SHP77 treated with DMSO at 0.1 percent for 48 hours (cell line): Measurements from ENCODE around the gene DHRS12.

Experiments used
- DNase-seq: peaks from one replicate; lab custom pipeline; 2025; lab: John Stamatoyannopoulos, UW

The DHRS12 gene

GRCh38 chr13:51758691-51759090, 45.3 kb downstream of the DHRS12 start:
- no peak for DNase-seq

DNA sequence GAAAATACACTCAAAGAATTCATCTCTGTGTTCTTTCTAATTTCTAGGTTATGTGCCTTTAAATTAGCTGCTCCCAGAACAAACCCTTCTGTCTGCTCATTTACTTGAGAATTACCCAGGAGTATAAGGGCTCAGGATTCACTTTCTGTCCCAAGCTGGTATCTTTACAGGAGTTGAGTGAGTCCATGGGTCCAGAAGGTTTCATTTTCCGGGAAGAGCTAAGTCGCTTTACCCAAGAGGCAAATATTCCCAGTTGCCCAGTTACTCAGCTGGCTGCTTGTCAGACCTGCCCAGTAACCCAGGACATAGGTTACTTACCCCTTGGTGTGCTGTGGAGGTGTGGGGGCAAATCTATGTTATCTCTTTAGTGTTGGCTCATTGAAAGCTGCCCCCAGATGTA, 47.3 kb downstream of the DHRS12 start:
- DNase-seq: no peak

- no peak for DNase-seq
These were observed 56.2 kb downstream of the DHRS12 start for GRCh38 chr13:51747438-51748434.

DNA sequence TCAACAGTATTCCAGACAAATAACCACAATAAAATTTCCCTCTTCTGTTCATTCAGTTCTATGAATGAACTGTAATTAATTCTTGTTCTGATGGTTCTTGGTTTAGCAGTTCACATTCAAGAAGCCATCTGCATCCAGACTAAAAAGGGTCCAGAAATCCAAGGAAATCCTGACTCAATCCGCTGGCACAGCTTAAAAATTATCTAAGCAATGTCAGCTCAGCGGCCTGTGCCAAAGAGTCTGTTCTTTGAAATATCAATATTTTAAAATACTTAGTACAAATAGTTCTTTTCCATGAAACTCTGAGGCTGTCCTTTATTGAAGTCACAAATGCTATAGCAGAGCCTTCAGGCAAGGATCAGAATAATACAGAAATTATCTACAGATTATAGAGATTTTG, 57.2 kb downstream of the DHRS12 start:
- DNase-seq: no peak

DNA sequence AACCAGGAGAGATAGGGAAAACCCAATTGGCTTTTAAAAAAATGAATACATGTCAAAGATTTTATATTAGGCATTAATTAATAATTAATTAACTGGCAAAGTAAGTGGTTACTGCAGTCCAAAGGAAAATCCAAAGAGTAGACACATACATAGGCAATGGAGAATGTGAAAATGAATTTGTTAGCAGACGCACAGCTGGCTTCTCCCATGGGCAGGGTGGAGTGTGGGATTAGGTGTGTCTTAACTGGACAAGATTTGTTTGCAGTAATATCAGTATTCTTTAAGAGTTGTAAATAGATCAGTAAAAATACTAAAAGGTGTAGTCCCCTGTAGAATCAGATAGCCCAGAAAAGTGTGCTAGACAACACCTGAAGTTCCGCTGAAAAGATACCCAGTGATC, 58.7 kb downstream of the DHRS12 start:
- DNase-seq: no peak

DNA sequence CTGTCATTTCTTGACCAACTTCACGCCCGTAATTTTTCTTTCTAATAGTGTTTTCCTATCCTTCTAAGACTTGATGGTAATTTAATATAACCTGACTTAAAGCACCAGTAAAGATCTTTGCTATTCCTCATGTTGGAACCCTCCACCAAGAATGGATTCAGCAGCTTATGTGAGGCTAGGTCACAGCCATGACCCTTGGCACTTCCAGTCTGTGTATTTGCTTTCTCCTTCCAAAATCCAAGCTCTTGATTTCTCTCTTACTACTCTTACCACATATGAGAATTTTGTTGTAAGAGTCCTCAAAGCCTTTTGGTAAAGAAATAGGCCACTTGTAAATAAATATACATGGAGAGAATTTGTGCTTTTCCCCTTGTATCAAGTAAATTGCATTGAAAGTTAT, 61.4 kb downstream of the DHRS12 start:
- DNase-seq: no peak

DNA sequence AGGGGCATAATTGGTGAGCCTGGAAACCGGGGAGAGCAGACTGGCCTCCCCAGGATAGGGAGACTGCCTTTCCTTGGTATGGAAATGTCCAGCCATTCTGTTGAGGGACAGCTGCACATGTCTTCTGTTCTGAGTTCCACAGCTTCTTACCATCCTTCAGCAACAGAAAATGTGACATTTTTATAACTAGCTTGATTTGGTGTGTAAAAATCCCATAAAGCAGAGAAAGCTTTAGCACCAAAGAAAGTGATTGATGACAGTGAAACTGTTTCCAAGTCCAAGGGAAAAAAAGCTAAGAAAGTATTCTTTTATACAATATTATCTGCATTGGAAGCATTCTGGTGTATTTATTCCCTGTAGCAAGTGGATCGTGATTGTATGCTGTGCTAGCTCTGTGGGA, 61.9 kb downstream of the DHRS12 start:
- no peak for DNase-seq

DNA sequence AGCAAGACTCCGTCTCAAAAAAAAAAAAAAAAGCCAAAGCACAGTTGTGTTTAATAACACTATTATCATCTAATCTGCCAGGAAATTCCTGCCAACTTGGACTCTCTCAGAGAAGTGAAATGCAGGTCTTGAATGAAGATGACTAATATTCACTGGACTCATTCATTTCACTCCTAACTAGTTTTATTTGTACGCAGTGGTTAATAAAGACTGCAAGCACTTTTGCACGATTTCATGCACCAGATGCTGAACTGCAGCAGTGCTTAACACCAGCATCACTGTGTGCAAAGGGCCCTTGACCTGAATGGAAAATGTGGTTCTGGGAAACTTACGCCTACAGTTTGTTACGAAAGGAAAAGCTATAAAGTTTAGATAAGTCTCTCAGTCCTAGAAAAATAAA, 63.3 kb downstream of the DHRS12 start:
- DNase-seq: no peak

- no peak for DNase-seq
These were observed 64.8 kb downstream of the DHRS12 start for GRCh38 chr13:51739027-51739764.

DNA sequence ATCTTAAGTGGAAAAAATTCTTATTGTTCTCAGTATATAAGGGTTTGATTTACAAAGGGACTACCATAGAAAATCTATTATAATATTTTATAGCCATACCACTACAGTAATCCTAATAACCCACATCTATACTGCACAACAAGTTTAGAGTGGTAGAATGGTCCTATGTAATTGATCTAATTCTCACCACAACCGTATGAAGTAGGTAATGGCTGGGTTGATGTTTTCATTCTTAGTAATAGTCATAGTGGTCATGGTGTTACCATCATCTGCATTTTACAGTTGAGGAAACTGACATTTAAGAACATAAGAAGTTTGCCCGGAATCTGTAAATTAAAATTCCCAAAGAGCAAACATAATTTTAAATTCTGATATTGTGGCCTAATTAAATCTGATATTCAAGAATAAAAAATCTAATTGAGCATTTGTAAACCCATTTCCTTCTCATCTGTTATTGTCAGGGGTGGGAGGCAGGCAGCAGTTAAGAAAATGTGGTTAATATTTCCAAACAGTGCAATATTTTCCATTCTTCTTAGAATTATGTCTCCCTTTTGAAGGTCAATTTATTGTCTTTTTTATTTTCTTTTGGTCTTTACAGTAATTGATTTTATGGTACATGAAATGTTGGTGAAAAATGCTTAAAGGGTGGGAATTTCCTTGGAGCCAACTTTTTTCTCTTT, 65.6 kb downstream of the DHRS12 start:
- DNase-seq: no peak

DNA sequence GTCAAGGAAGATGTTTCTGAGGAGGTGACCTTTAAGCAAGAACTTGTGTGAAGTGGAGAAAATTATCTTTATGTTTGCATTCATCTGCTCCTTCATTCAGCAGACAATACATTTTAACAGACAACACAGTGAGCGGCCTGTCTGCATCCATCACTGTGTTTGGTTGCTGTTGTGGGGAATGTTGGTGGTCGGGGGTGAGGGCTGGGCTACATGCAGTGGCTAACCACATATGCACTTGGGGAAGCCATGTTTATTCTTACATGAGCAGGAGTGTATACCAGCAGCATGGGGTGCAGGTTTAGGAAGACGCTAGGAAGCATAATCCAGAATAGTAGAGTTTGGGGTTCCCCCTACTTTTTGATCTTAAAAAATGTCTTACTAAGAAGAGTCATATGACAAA, 66.4 kb downstream of the DHRS12 start:
- no peak for DNase-seq

GRCh38 chr13:51734786-51735185, 69.2 kb downstream of the DHRS12 start:
- no peak for DNase-seq

DNA sequence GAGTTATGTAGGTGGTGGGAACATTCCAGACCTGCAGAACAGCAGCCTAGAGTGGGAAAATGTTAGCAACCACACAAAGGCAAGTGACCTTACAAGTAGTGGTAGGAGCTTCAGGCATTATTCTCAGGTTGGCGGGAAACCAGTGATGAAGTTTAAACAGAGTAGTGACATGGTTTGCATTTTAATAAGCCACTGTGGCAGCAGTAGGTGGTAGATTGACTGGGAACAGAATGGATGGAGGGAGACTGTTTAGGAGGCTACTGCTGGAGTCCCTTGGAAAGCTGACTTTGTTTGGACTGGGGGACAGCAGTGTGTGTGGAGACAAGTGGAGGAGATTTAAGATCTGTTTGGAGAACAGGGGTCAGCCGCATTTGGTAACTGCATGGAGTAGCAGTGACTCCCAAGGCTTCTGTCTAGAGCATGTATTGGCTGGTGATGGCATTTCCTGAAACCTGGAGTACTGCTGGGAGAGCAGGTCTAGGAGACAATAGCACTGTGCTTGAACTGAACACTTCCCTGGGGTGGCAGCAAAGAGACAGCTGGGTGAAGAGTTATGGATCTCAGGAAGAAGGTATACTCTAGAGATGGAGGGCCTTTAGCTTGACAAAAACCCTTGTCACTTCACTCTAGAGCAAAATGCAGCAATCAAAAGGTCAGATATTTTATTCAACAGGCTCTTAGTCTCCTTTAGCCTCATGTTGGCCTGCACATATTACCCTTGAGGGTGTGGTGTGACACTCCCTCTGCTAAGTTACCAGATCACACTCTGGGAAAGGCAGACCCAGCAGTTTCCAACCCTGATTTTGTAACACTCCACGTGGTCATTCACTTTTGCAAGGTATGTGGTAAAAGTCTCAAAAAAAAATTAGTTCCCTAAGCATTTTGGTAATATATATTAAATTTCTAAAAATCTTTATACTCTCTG, 70.3 kb downstream of the DHRS12 start:
- DNase-seq: no peak

GRCh38 chr13:51731759-51732158, 72.2 kb downstream of the DHRS12 start:
- no peak for DNase-seq

DNA sequence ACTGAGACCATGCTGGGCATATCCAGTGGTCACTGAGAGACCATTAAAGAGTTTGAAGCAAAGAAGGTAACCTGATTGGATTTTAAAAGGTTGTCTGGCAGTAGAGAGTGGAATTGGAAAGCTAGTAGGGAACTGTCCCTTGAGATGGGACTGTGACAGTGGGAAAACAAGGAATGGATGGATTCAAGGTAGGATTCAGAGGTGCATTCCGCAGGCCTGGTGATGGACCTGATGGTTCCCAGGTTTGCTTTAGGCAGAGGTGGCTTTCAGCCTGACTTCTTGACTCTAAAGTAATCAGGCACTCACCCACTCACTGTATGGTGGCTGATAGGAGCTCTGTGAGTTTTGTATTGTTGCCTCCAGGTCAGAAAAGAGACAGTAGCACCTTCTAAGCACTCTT, 73.0 kb downstream of the DHRS12 start:
- DNase-seq: no peak

GRCh38 chr13:51729866-51730553, 74.0 kb downstream of the DHRS12 start:
- DNase-seq: no peak

GRCh38 chr13:51728972-51729371, 75.0 kb downstream of the DHRS12 start:
- DNase-seq: no peak

- no peak for DNase-seq
These were observed 75.7 kb downstream of the DHRS12 start for GRCh38 chr13:51728275-51728673.

DNA sequence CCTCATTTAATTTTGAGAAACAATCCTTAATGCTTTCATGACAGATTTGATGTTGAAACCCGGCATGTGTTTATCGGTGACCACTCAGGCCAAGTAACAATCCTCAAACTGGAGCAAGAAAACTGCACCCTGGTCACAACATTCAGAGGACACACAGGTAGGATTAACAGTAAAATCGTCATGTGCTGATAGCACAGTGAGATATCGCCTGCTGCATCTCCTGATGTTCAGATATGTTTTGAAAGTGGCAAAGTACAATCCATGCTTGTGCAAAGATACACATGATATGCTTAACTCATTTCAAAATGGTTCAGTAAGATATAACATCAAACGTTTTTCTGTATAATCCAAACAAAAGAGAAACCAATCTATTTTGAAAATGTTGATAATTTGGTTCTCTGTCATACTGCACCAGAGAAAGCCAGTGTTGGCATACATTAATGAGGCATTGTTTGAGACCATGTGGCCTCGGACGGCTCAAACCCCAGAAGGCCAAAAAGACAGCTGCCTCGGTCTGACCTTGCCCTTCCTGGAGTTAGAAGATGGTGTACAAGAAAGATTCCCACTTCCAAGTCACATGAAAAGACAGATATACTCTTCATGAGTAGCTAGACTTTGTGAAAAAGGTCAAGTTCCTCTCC, 76.2 kb downstream of the DHRS12 start:
- DNase-seq: no peak

DNA sequence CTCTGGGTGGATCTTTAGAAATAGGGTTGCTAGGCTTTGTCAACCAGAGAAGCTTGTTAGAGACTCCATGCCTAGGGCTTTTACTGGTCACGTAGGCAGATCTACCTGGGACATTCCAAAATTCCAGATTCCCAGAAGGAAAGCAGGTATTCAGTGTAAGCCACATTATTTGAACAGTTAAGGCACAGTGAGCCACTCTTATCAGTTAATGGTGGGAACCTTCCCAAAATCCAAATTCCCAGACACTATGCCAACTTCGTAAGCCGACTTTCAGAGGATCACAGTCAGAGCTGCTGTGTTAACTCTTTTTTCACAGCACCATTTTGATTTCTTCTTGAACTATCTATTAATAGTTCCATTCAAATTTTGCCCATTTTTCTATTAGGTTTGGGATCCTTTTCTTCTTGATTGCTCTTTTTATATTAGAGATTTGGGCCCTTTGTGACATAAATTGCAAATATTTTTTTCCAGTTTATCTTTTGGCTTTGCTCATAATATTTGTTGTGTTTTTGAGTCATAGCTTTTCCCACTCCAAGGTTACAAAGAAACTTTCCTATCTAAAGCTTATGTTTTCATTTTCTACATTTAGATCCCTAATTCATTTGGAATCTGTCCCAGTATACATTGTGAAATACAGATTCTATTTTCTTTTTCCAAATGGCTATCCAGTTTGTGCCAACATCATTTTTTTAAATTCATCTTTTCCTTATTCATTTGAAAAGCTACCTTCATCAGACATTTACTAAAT, 77.3 kb downstream of the DHRS12 start:
- no peak for DNase-seq
